Dermis microvascular lymphatic vessel endothelial cell (primary cell): ENCODE measurements around the gene HACE1. TPM values are rescaled to one million over a fixed set of nuclear protein-coding genes. Genes with fewer than 3 reads are reported as not detected.
"Not testable (repeated sequence)": the region's sequence is repeated elsewhere in the genome, so short reads cannot be mapped to it uniquely, and the experiment has no call there.

Experiments used
- DNase-seq, 2 donors: peaks; one replicate each; pipeline versions ENCODE4 v3.0.0 to v3.0.0-alpha.2; 2010; ENCODE audit warnings: low read depth in 2 of 2
- total RNA-seq: library from RNA; depleted of rRNA; stranded (reverse); fragments of >200 nt; gene quantifications from 2 replicates; pipeline ENCODE4 v1.2.1, GENCODE V29; 2014

HACE1 gene
- total RNA-seq, 1 donor from 2014 or later, result 10.5 TPM

GRCh38 chr6:104737567-104737966, 122.2 kb downstream of the HACE1 start:
- DNase-seq, result not testable (repeated sequence)

DNA sequence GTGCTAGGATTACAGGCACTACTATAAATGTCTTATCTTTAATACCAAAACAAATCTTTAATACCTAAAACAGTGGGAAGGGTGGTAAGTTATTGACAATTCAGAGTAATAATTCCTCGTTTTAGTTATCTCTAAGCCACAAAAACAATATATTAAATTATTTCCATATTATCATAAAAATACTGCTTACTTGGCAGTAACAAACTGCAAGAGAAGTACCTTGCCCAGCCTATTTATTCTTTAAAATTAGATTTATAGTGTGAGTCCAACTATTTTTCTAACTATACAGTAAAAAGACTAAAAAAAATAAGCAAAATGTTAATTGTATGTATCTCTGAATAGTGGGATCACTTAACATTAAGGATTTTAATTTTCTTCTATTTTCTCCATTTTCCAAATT, 123.2 kb downstream of the HACE1 start:
- DNase-seq, result no peak

DNA sequence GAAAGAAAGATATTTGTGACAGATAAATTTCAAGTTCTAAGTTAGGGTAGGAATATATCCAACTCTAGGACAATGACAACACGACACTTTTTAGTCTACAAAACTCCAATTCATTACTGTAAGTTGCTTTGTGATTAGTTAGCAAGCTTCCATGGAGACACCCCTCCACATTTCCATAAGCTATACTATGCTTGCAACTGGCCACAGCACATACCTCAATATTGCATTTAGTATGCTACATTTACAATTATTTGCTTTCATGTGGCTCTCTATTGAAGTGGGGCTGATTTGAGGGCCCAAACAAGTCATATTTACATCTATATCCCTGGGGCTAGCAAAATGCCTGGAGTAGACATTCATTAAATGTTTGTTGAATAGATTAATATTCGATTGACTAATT, 129.3 kb downstream of the HACE1 start:
- DNase-seq, result no peak

DNA sequence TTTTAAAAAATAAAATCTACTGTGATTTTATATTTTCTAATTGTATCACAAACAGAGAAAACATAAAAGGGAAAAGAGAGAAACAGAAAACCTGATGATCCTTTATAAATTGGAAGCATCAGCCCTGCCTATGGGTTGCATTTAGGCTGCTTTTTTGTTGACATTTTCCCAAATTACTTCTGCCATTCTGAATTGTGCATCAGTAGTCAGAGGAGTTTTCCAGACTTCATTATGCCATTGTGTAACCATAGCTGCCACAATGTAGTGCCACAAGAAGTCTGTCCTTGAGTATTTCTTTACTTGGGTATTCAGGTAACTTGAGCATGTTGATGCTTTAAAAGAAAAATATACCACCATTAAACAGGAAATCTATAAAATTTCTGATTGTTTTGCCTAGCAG, 130.3 kb downstream of the HACE1 start:
- DNase-seq, result no peak

DNA sequence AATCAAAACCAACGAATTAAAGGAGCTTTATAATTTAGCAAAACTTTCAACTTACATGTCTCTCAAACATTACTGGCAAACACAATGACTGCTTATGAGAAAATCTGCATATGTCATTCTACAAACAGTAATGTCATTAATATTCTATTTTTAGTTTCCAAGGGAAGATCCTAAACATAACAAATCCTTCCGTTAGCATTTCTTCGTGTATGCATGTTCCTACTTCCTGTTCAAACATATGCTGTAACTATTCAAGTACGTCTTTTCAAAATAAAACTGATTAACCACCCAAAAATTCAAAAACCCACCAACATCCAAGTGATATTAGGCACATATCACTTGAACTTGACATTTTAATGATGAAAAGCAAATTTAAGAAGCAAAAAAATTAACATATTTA, 131.3 kb downstream of the HACE1 start:
- DNase-seq, result peak in 1 of 2 donors; percentile 17

GRCh38 chr6:104718672-104719071, 141.0 kb downstream of the HACE1 start:
- DNase-seq, result peak in 1 of 2 donors; percentile 9

DNA sequence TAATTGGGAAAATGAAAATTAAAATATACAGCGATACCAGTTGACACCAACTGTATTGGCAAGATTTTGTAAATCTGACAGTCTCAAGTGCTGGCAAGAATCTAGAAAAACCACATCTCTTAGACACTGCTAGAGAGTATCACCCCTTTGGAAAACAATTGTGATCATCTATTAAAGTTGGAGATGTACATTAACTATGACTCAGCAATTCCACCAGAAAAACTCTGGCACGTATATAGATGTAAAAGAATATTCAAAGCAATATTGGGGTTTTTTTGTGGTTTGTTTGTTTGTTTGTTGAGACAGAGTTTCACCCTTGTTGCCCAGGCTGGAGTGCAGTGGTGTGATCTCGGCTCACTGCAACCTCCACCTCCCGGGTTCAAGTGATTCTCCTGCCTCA, 142.9 kb downstream of the HACE1 start:
- no peak for DNase-seq

DNA sequence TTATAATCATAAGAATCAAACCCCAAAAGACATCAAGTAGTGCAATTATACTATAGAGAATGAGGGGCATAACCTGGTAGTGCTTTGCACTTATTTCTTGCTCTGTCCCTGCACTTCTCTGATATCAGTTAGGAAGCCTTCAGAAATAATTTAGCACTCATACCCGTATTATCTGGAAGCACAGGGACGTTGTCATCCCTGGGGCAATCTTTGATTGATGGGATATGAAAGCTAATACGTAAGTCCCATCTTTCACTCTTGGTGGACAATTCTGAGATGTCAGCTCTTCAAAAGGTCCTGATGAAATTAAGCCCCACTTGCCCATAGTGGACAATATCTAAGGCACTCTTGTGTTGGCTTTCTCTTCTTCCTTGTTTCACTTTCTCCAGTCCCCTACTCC, 144.9 kb downstream of the HACE1 start:
- no peak for DNase-seq

DNA sequence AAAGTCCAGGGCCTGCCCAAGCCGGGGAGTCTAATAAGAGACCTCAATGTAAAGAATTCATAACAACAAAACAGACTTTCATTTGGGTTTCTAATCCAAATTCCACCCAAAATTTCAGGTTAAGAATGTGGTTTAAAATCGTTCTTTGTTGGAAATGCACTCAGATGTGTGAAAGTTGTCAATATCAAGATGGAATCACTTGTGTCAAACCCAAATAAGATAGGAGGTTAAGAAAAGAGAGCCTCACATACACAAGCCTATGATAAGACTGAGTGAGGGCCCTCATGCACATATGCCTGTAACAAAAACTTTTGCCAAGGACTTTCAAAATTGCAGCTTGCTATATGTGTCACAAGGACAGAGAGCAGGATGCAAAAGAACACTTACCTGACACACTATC, 145.7 kb downstream of the HACE1 start:
- DNase-seq, result no peak

DNA sequence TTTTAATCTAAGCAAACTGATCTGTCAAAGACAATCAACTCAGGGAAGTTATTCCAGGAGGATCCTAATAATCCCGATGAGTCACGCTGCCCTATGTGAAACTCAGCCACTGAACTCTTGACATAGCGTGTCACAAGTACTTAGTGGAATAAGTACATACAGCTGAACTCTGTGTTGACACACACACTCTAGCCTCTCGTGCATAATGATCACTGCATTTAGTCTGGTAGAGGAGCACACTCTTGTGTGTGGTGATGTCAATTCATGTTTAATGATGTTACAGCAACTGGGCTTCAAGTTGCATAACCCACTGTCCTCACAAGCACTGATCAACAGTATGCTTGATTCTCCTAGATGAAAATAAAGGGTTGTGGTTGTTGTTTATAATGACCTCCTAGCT, 148.3 kb downstream of the HACE1 start:
- DNase-seq, result peak in 1 of 2 donors; percentile 72

DNA sequence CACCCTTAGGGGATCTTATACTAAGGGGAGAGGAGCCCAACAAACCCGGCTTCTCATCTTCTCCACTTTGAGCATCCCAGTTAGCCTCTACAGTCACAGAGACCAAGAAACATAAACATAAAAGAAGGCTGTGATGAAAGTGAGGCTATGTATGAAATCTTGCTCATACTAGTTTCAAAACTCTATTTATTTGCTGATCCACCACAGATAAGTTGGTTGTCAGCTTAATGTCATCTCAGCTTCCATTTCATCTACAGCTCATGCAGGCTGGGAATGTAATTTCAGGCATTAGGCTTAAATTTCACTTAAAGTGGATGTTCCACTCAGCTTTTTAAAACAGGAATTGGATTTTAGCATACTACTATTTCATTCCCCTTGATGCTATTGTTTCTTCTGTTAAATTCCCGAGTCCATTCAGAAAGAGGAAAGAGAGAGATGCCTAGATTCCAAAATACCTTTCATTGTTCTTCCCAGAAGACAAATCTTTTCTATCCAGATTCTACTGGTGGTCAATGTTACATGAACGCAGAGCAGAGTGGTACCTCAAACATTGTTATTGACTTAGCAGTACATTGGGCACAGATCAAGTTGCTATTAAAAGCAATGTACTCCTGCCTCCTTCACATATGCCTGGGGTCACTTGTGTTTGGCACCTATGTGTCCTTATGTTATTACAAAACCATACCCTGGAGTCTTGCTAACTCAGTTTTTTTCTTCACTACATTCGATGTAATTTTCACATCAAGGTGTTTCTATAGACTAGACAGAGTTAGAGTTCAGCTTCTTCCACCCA, 149.0 kb downstream of the HACE1 start:
- DNase-seq, result no peak

- DNase-seq, result no peak
Observed at GRCh38 chr6:104705916-104706442, 153.7 kb downstream of the HACE1 start.

- peak in 1 of 2 donors; percentile 90 for DNase-seq
Observed at GRCh38 chr6:104705095-104705707, 154.5 kb downstream of the HACE1 start.

- peak in 1 of 2 donors; percentile 35 for DNase-seq
Observed at GRCh38 chr6:104704191-104704590, 155.5 kb downstream of the HACE1 start.

- DNase-seq, result no peak
Observed at GRCh38 chr6:104702126-104702841, 157.4 kb downstream of the HACE1 start.

GRCh38 chr6:104700371-104701185, 159.1 kb downstream of the HACE1 start:
- no peak for DNase-seq

DNA sequence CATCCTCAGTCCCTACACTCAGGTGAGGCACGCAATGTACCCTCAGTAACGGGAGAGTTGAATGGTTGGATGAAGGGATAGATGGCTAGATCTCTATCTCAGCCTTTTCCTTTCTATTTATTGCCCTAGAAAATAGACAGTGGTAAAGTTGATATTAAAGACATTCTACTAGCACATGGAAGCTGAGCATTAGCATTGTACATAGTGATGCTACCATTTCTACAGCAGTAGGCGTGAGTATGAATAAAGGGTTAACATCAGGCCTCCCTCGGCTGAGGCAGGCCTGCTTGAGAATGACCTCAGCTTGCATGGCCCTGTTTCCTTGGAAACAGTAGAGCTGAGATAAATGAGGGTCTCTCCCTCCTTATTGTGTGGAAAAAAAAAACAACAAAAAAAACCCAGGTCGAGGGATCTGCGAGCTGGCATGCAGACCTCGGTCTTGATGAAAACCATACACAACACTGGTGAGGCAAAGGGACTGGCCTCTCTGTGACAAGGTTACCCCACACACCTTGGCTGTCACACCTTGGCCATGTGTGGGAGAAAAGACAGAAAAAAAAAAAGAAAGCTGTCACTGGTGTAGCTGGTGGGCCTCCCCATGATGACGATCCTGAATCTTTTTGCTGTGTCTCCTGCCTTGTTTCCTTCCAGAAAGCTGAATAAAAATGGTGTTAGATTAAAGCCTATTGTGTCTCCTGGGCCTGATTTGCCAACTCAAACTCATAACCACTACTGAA, 160.0 kb downstream of the HACE1 start:
- no peak for DNase-seq

GRCh38 chr6:104698979-104699378, 160.7 kb downstream of the HACE1 start:
- DNase-seq, result no peak

DNA sequence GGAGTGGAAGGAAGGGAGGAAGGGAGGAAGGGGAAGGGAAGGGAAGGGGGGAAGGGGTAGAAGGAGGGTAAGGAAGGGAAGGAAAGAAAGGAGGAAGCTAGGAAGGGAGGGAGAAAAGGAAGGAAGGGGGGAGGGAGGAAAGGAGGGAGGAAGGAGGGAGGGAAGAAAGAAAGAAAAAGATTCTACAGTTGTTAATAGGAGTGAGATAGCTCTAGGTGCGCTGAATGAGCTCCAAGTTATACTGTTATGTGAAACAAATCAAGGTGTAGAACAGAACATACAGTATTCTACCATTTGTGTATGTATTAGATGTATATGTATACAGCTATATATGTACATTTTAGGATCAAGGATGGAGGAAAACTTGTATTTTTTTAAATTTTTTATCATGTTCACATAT, 167.7 kb downstream of the HACE1 start:
- DNase-seq, result no peak

DNA sequence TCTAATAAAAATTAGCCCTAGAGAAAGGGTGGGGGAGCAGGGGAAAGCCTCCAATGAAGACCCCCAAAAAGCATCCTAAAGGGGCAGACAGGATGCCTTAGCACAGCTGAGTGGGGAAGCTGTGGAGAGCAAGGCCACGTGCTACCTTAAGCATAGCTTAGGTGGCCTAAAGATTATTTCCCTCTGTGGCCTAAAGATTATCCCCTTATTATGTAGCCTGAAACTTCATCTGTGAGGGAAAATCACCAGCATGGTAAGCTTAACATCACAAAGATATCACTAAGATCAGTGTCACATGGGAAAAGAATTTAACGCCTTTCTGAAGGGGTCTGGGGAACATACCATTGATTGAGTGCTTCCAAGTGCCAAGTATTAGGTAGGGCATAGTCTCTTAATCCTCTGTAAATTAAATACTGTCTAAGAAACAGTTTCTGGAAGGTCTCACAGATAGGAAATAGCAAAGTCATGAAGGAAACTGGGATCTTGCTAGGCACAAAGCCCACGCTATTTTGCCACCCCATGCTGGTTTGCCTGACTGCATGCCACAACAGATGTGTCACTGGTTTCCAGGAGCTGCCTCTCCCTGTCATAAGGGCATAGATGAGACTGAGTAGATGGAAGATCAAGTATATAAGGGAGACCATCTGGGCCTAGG, 170.0 kb downstream of the HACE1 start:
- peak in 1 of 2 donors; percentile 13 for DNase-seq
